Suprapubic skin (tissue), 4 donors: ENCODE measurements around the gene PSMG3. TPM values are rescaled to one million over a fixed set of nuclear protein-coding genes. Genes with fewer than 3 reads are reported as not detected.
A peak's percentile ranks its signal among the peaks of the same experiment; 100 is the strongest.

Source experiments
- DNase-seq, 2 donors: peaks; one replicate each; pipeline ENCODE4 v3.0.0-alpha.2; 2019; ENCODE audit warnings: low spot score in 2 of 2
- H3K27ac ChIP-seq: fragments of 200-600 bp; sonication (generic); one replicate; pipeline ENCODE4 v1.5.1; 2019
- H3K27me3 ChIP-seq: fragments of 200-600 bp; sonication (generic); one replicate; pipeline ENCODE4 v1.5.1; 2019
- H3K36me3 ChIP-seq: fragments of 200-600 bp; sonication (generic); one replicate; pipeline ENCODE4 v1.5.1; 2019
- H3K4me1 ChIP-seq: fragments of 200-600 bp; sonication (generic); one replicate; pipeline ENCODE4 v1.5.1; 2019
- H3K4me3 ChIP-seq: fragments of 200-600 bp; sonication (generic); one replicate; pipeline ENCODE4 v1.5.1; 2019; ENCODE audit warnings: mild to moderate bottlenecking
- H3K9me3 ChIP-seq: fragments of 200-600 bp; sonication (generic); one replicate; pipeline ENCODE4 v1.5.1; 2019
- EP300 ChIP-seq: sonication (generic); formaldehyde crosslinking; IDR thresholded peaks from one replicate; pipeline ENCODE4 v1.6.1; 2017; ENCODE audit warnings: antibody characterized with exemption
- POLR2A ChIP-seq, 2 donors: fragments of 450-650 bp; IDR thresholded peaks; one replicate each; pipeline ENCODE4 v1.6.1; 2017; ENCODE audit warnings: antibody characterized with exemption in 2 of 2, mild to moderate bottlenecking in 2 of 2, moderate library complexity in 2 of 2
- POLR2AphosphoS5 ChIP-seq, 3 donors: sonication (generic); formaldehyde crosslinking; IDR thresholded peaks; one replicate each; pipeline ENCODE4 v1.6.1; 2017; ENCODE audit warnings: antibody characterized with exemption in 3 of 3
- WGBS: methylation state at CpG from one replicate; pipeline ENCODE4 v1.1.5; 2018; 5-methylcytosine and 5-hydroxymethylcytosine counted together
- total RNA-seq, 4 donors: library from RNA; depleted of rRNA; stranded (reverse); fragments of >200 nt; gene quantifications; one replicate each; pipeline ENCODE4 v1.1.0, GENCODE V29; 2016
- TF ChIP-seq, protein P1 (sequence below), 2 donors: fragments of 200-600 bp in 1 of 2; fragments of 450-650 bp in 1 of 2; sonication (generic) in 1 of 2; IDR thresholded peaks; one replicate each; pipeline ENCODE4 v1.5.1; 2016 to 2019; ENCODE audit warnings: antibody characterized with exemption in 2 of 2, mild to moderate bottlenecking in 1 of 2, moderate library complexity in 1 of 2

PSMG3 gene
- total RNA-seq, 4 donors from 2014 or later, result 35.7 to 79.0 (median 62.0) TPM

- H3K27me3 ChIP-seq, result no peaks in the 10 kb centered on the region
- peak overlapping the region; percentile 92 for H3K27ac ChIP-seq
- WGBS, result 13% methylated on average over 10 of the region's 52 CpGs
- peaks cover 66% of the 10 kb centered on the region for H3K4me1 ChIP-seq
- TF ChIP-seq POLR2A (IDR thresholded peaks at IDR 0.05) (peak in 1 of 2 donors; percentile 55), POLR2AphosphoS5 (IDR thresholded peaks at IDR 0.05) (peak in 2 of 3 donors; percentile 84 to 89), EP300 (peak; percentile 47)
- TF ChIP-seq, protein P1, sequence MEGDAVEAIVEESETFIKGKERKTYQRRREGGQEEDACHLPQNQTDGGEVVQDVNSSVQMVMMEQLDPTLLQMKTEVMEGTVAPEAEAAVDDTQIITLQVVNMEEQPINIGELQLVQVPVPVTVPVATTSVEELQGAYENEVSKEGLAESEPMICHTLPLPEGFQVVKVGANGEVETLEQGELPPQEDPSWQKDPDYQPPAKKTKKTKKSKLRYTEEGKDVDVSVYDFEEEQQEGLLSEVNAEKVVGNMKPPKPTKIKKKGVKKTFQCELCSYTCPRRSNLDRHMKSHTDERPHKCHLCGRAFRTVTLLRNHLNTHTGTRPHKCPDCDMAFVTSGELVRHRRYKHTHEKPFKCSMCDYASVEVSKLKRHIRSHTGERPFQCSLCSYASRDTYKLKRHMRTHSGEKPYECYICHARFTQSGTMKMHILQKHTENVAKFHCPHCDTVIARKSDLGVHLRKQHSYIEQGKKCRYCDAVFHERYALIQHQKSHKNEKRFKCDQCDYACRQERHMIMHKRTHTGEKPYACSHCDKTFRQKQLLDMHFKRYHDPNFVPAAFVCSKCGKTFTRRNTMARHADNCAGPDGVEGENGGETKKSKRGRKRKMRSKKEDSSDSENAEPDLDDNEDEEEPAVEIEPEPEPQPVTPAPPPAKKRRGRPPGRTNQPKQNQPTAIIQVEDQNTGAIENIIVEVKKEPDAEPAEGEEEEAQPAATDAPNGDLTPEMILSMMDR (IDR thresholded peaks at IDR 0.05), result no peak
- peak overlapping the region; percentile 56 for H3K4me3 ChIP-seq
- H3K9me3 ChIP-seq, result no peaks in the 10 kb centered on the region
- peak; percentile 97 to 98 for DNase-seq
- H3K36me3 ChIP-seq, result peaks cover 36% of the 10 kb centered on the region
Observed at GRCh38 chr7:1536743-1537534, 32.9 kb downstream of the PSMG3 start.

DNA sequence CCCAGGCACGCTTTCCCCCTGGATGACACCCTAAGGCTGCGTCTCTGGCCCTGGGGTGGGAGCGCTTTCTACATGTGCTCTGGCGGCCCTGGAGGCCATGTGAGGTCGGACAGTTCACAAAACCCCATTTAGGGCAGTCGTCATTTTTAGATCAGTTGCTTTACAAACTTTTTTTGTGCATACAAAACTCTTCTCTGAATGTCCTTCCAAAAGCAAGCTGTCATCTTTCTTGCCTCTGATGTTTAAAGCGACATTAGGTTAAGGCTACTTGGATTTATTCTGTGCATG lies 33.4 kb downstream of the PSMG3 start:
- Histone ChIP-seq H3K27ac (peak overlapping the region; percentile 92), H3K4me3 (peak overlapping the region; percentile 56), H3K27me3 (no peaks in the 10 kb centered on the region), H3K9me3 (no peaks in the 10 kb centered on the region), H3K4me1 (peaks cover 72% of the 10 kb centered on the region), H3K36me3 (peaks cover 31% of the 10 kb centered on the region)
- 51% methylated on average over 6 of the region's 7 CpGs for WGBS
- TF ChIP-seq POLR2A (IDR thresholded peaks at IDR 0.05), result no peak
- TF ChIP-seq, protein P1 (IDR thresholded peaks at IDR 0.05), result no peak
- no peak for TF ChIP-seq POLR2AphosphoS5 (IDR thresholded peaks at IDR 0.05)
- TF ChIP-seq EP300, result no peak
- no peak for DNase-seq

GRCh38 chr7:1535701-1536454 lies 34.0 kb downstream of the PSMG3 start:
- no peaks in the 10 kb centered on the region for H3K27me3 ChIP-seq
- WGBS, result 75% methylated on average over 6 of the region's 42 CpGs
- H3K27ac ChIP-seq, result peak overlapping the region; percentile 92
- DNase-seq, result peak in 1 of 2 donors; percentile 68
- H3K4me3 ChIP-seq, result peak overlapping the region; percentile 56
- peaks cover 25% of the 10 kb centered on the region for H3K36me3 ChIP-seq
- no peaks in the 10 kb centered on the region for H3K9me3 ChIP-seq
- TF ChIP-seq, protein P1 (IDR thresholded peaks at IDR 0.05), result no peak
- TF ChIP-seq EP300 (no peak), POLR2A (IDR thresholded peaks at IDR 0.05) (no peak), POLR2AphosphoS5 (IDR thresholded peaks at IDR 0.05) (no peak)
- peaks cover 76% of the 10 kb centered on the region for H3K4me1 ChIP-seq

DNA sequence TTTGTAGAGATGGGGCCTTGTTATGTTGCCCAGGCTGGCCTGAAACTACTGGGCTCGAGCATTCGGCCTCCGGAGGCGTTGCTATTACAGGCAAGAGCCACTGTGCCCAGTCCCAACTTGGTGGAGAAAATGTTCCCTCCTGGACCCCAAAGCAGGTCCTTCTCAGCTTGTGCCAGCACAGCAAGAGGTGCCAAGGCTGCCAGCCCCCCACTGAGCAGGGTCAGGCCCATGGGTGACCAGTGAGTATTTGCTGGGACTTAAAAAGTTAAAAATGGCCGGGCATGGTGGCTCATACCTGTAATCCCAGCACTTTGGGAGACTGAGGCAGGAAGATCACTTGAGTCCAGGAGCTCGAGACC lies 34.8 kb downstream of the PSMG3 start:
- H3K4me1 ChIP-seq, result peaks cover 80% of the 10 kb centered on the region
- H3K27ac ChIP-seq, result no peak overlapping the region
- H3K9me3 ChIP-seq, result no peaks in the 10 kb centered on the region
- TF ChIP-seq, protein P1 (IDR thresholded peaks at IDR 0.05), result no peak
- TF ChIP-seq POLR2AphosphoS5 (IDR thresholded peaks at IDR 0.05) (no peak), POLR2A (IDR thresholded peaks at IDR 0.05) (no peak), EP300 (no peak)
- H3K36me3 ChIP-seq, result peaks cover 17% of the 10 kb centered on the region
- DNase-seq, result no peak
- no peaks in the 10 kb centered on the region for H3K27me3 ChIP-seq
- no peak overlapping the region for H3K4me3 ChIP-seq
- WGBS, result 72% methylated on average over 5 of the region's 6 CpGs
